Esophagus squamous epithelium (tissue), 4 donors: ENCODE measurements around the gene MAT2A.

Experiments
- CTCF ChIP-seq, 6 experiments: fragments of 450-650 bp in 4 of 6; fragments of 200-600 bp in 2 of 6; sonication (generic) in 2 of 6; IDR thresholded peaks; one replicate each; pipeline ENCODE4 v1.5.1; 2016 to 2019; ENCODE audit warnings: antibody characterized with exemption in 6 of 6, mild to moderate bottlenecking in 4 of 6, moderate library complexity in 4 of 6
- POLR2A ChIP-seq, 4 donors: fragments of 450-650 bp; IDR thresholded peaks; one replicate each; pipeline ENCODE4 v1.6.1; 2017; ENCODE audit warnings: antibody characterized with exemption in 4 of 4, mild to moderate bottlenecking in 4 of 4, moderate library complexity in 3 of 4

- no peak for TF ChIP-seq CTCF (IDR thresholded peaks at IDR 0.05)
- TF ChIP-seq POLR2A (IDR thresholded peaks at IDR 0.05): no peak
These were observed 6.8 kb downstream of the MAT2A start for GRCh38 chr2:85545780-85546240.
